ENCODE results near the gene HOXB7.

The HOXB7 gene

GRCh38 chr17:48569674-48570324 is 41.0 kb downstream of the HOXB7 start:
- H3K27me3 Mint-ChIP-seq, result no peaks in the 10 kb centered on the region
- no peak for ATAC-seq (replicated peaks)

GRCh38 chr17:48569240-48569582 is 41.6 kb downstream of the HOXB7 start:
- Mint-ChIP-seq H3K4me1 (ENCODE audit: low read depth in 2 of 2) (peaks cover 0 to 8% of the 10 kb centered on the region in 2 donors), H3K27me3 (no peaks in the 10 kb centered on the region), H3K27ac (no peak overlapping the region), H3K9me3 (no peaks in the 10 kb centered on the region), H3K4me3 (no peak overlapping the region), H3K36me3 (ENCODE audit: insufficient read depth) (no peaks in the 10 kb centered on the region)
- no peak for ATAC-seq (replicated peaks)
- no peak for DNase-seq

More at GRCh38 chr17:48569674-48570324, 41.0 kb downstream of the HOXB7 start:
- H3K36me3 Mint-ChIP-seq (ENCODE audit: insufficient read depth), result no peaks in the 10 kb centered on the region
- H3K27ac Mint-ChIP-seq, result no peak overlapping the region
- no peak overlapping the region for H3K4me3 Mint-ChIP-seq
- H3K4me1 Mint-ChIP-seq (ENCODE audit: low read depth in 2 of 2), result peaks cover 0 to 8% of the 10 kb centered on the region in 2 donors
- no peak for DNase-seq
- H3K9me3 Mint-ChIP-seq, result no peaks in the 10 kb centered on the region

- DNase-seq (no peak), ATAC-seq (replicated peaks) (no peak)
- Mint-ChIP-seq H3K9me3 (no peaks in the 10 kb centered on the region), H3K4me3 (no peak overlapping the region), H3K27ac (no peak overlapping the region), H3K36me3 (ENCODE audit: insufficient read depth) (no peaks in the 10 kb centered on the region), H3K4me1 (ENCODE audit: low read depth in 2 of 2) (peaks cover 0 to 6% of the 10 kb centered on the region in 2 donors), H3K27me3 (no peaks in the 10 kb centered on the region)
Observed at GRCh38 chr17:48568499-48569239, 42.1 kb downstream of the HOXB7 start.

- Mint-ChIP-seq H3K27ac (no peak overlapping the region), H3K36me3 (ENCODE audit: insufficient read depth) (no peaks in the 10 kb centered on the region), H3K4me1 (ENCODE audit: low read depth in 2 of 2) (peaks cover 0 to 3% of the 10 kb centered on the region in 2 donors), H3K27me3 (no peaks in the 10 kb centered on the region), H3K4me3 (no peak overlapping the region), H3K9me3 (no peaks in the 10 kb centered on the region)
- ATAC-seq (replicated peaks), result no peak
- DNase-seq, result no peak
Observed at GRCh38 chr17:48567646-48568354, 43.0 kb downstream of the HOXB7 start.

- no peaks in the 10 kb centered on the region for H3K9me3 Mint-ChIP-seq
- no peak overlapping the region for H3K4me3 Mint-ChIP-seq
- no peaks in the 10 kb centered on the region for H3K36me3 Mint-ChIP-seq (ENCODE audit: insufficient read depth)
- peaks cover 0 to 5% of the 10 kb centered on the region in 2 donors for H3K4me1 Mint-ChIP-seq (ENCODE audit: low read depth in 2 of 2)
- H3K27me3 Mint-ChIP-seq, result no peaks in the 10 kb centered on the region
- no peak overlapping the region for H3K27ac Mint-ChIP-seq
- DNase-seq (no peak), ATAC-seq (replicated peaks) (no peak)
Observed at GRCh38 chr17:48567209-48567608, 43.6 kb downstream of the HOXB7 start.

- Mint-ChIP-seq H3K36me3 (ENCODE audit: insufficient read depth) (no peaks in the 10 kb centered on the region), H3K9me3 (no peaks in the 10 kb centered on the region), H3K4me3 (no peak overlapping the region), H3K27me3 (no peaks in the 10 kb centered on the region), H3K4me1 (ENCODE audit: low read depth in 2 of 2) (peaks cover 2 to 7% of the 10 kb centered on the region in 2 donors), H3K27ac (no peak overlapping the region)
- DNase-seq, result no peak
- no peak for ATAC-seq (replicated peaks)
Observed at GRCh38 chr17:48566717-48567116, 44.1 kb downstream of the HOXB7 start.

- H3K27me3 Mint-ChIP-seq, result no peaks in the 10 kb centered on the region
- H3K4me3 Mint-ChIP-seq, result no peak overlapping the region
- no peaks in the 10 kb centered on the region for H3K9me3 Mint-ChIP-seq
- no peak for ATAC-seq (replicated peaks)
- no peaks in the 10 kb centered on the region for H3K36me3 Mint-ChIP-seq (ENCODE audit: insufficient read depth)
- no peak overlapping the region for H3K27ac Mint-ChIP-seq
- peaks cover 4 to 12% of the 10 kb centered on the region in 2 donors for H3K4me1 Mint-ChIP-seq (ENCODE audit: low read depth in 2 of 2)
- no peak for DNase-seq
Observed at GRCh38 chr17:48565925-48566710, 44.7 kb downstream of the HOXB7 start.

GRCh38 chr17:48565022-48565554 is 45.7 kb downstream of the HOXB7 start:
- Mint-ChIP-seq H3K9me3 (no peaks in the 10 kb centered on the region), H3K4me1 (ENCODE audit: low read depth in 2 of 2) (peaks cover 4 to 12% of the 10 kb centered on the region in 2 donors), H3K27ac (no peak overlapping the region), H3K27me3 (no peaks in the 10 kb centered on the region), H3K4me3 (no peak overlapping the region), H3K36me3 (ENCODE audit: insufficient read depth) (no peaks in the 10 kb centered on the region)
- DNase-seq (no peak), ATAC-seq (replicated peaks) (no peak)

GRCh38 chr17:48564188-48565021 is 46.4 kb downstream of the HOXB7 start:
- no peak overlapping the region for H3K27ac Mint-ChIP-seq
- no peak overlapping the region for H3K4me3 Mint-ChIP-seq
- DNase-seq, result no peak
- no peaks in the 10 kb centered on the region for H3K27me3 Mint-ChIP-seq
- H3K4me1 Mint-ChIP-seq (ENCODE audit: low read depth in 2 of 2), result peaks cover 4 to 12% of the 10 kb centered on the region in 2 donors
- no peaks in the 10 kb centered on the region for H3K9me3 Mint-ChIP-seq
- no peak for ATAC-seq (replicated peaks)
- no peaks in the 10 kb centered on the region for H3K36me3 Mint-ChIP-seq (ENCODE audit: insufficient read depth)

- no peaks in the 10 kb centered on the region for H3K9me3 Mint-ChIP-seq
- ATAC-seq (replicated peaks) (no peak), DNase-seq (no peak)
- peaks cover 4 to 12% of the 10 kb centered on the region in 2 donors for H3K4me1 Mint-ChIP-seq (ENCODE audit: low read depth in 2 of 2)
- H3K27me3 Mint-ChIP-seq, result no peaks in the 10 kb centered on the region
- no peak overlapping the region for H3K27ac Mint-ChIP-seq
- no peak overlapping the region for H3K4me3 Mint-ChIP-seq
- H3K36me3 Mint-ChIP-seq (ENCODE audit: insufficient read depth), result no peaks in the 10 kb centered on the region
Observed at GRCh38 chr17:48563867-48564187, 47.0 kb downstream of the HOXB7 start.

- no peak overlapping the region for H3K4me3 Mint-ChIP-seq
- no peaks in the 10 kb centered on the region for H3K9me3 Mint-ChIP-seq
- no peaks in the 10 kb centered on the region for H3K27me3 Mint-ChIP-seq
- H3K27ac Mint-ChIP-seq, result no peak overlapping the region
- peaks cover 4 to 11% of the 10 kb centered on the region in 2 donors for H3K4me1 Mint-ChIP-seq (ENCODE audit: low read depth in 2 of 2)
- H3K36me3 Mint-ChIP-seq (ENCODE audit: insufficient read depth), result no peaks in the 10 kb centered on the region
- DNase-seq (no peak), ATAC-seq (replicated peaks) (no peak)
Observed at GRCh38 chr17:48563385-48563838, 47.4 kb downstream of the HOXB7 start.

- ATAC-seq (replicated peaks), result no peak
- Mint-ChIP-seq H3K9me3 (no peaks in the 10 kb centered on the region), H3K27me3 (no peaks in the 10 kb centered on the region), H3K36me3 (ENCODE audit: insufficient read depth) (no peaks in the 10 kb centered on the region), H3K27ac (no peak overlapping the region), H3K4me3 (no peak overlapping the region), H3K4me1 (ENCODE audit: low read depth in 2 of 2) (peaks cover 4 to 9% of the 10 kb centered on the region in 2 donors)
- DNase-seq, result no peak
Observed at GRCh38 chr17:48562934-48563333, 47.9 kb downstream of the HOXB7 start.
